Psoas muscle (tissue), 8 donors: Measurements from ENCODE around the gene EGF. TPM values are rescaled to one million over a fixed set of nuclear protein-coding genes. Genes with fewer than 3 reads are reported as not detected.

Experiments
- ATAC-seq, 4 donors: fragments of 200-7000 bp; cut with Tn5 transposase; one replicate each; pipeline ENCODE4 v1.9.1; 2020; ENCODE audit warnings: moderate library complexity in 3 of 4, mild to moderate bottlenecking in 2 of 4
- DNase-seq, 2 donors: peaks; one replicate each; pipeline ENCODE4 v3.0.0-alpha.2; 2020
- H3K27ac ChIP-seq: fragments of 200-600 bp; one replicate; pipeline ENCODE4 v1.8.0; 2022
- H3K27me3 ChIP-seq, 3 donors: fragments of 200-600 bp in 1 of 3; one replicate each; pipeline versions ENCODE4 v1.6.1 to v1.8.0; 2013 to 2022; ENCODE audit warnings: low read length in 2 of 3, mild to moderate bottlenecking in 2 of 3, moderate library complexity in 1 of 3; ENCODE audit not compliant: insufficient read depth in 3 of 3
- H3K36me3 ChIP-seq, 2 donors: fragments of 200-600 bp in 1 of 2; one replicate each; pipeline versions ENCODE4 v1.6.1 to v1.8.0; 2013 to 2022; ENCODE audit warnings: low read depth in 1 of 2, mild to moderate bottlenecking in 1 of 2, moderate library complexity in 1 of 2; ENCODE audit not compliant: insufficient read depth in 1 of 2
- H3K4me1 ChIP-seq: fragments of 200-600 bp; one replicate; pipeline ENCODE4 v1.8.0; 2022
- H3K4me3 ChIP-seq: fragments of 200-600 bp; one replicate; pipeline ENCODE4 v1.8.0; 2022; ENCODE audit warnings: mild to moderate bottlenecking
- H3K9me3 ChIP-seq: fragments of 200-600 bp; one replicate; pipeline ENCODE4 v1.8.0; 2022
- WGBS, 3 donors: extraction: QIAGEN DNeasy Blood & Tissue Kit; methylation state at CpG; one replicate each; pipeline versions ENCODE4 v1.1.6 to v1.1.7; 2013; 5-methylcytosine and 5-hydroxymethylcytosine counted together
- intact Hi-C, 2 donors: fragments of 100-400 bp; cut with DNase I; formaldehyde crosslinking; loops; one replicate each; pipeline versions ENCODE4 v1.11.0 to v1.14.2; 2022
- polyA plus RNA-seq, 3 donors: library from polyadenylated mRNA; stranded (reverse); fragments of 200-250 nt; gene quantifications; one replicate each; pipeline ENCODE4 v1.2.3, GENCODE V29; 2013
- total RNA-seq, 4 donors: library from RNA; stranded (reverse); fragmentation: NEBNext Ultra II Directional in 2 of 4; extraction: Animal tissue kit (Norgen Biotek cat#: 25700) in 2 of 4; gene quantifications; one replicate each; pipeline versions ENCODE4 v1.2.1 to v1.2.4, GENCODE V29; 2021 to 2023
- TF ChIP-seq, protein P1 (sequence below): fragments of 200-600 bp; IDR thresholded peaks from one replicate; pipeline ENCODE4 v1.8.0; 2022; ENCODE audit warnings: antibody characterized with exemption
- donor health status: healthy with polysubstance abuse.
- donor health status: DM: no; HTN: no; CAD: no; lungs with moderate emphysema.
- donor health status: Bipolar disorder and iron deficiency.
- donor health status: healthy.
- donor health status: DM: yes; HTN: yes; CAD: no.
- donor health status: DM: no; HTN: no; CAD: no.
- donor health status: DM: no; HTN: no; CAD: no.
- donor health status: DM: yes; HTN: yes; CAD: no.

EGF gene
- total and polyA plus RNA-seq, 7 donors: 2.5 to 92.4 (median 37.1) TPM

DNA sequence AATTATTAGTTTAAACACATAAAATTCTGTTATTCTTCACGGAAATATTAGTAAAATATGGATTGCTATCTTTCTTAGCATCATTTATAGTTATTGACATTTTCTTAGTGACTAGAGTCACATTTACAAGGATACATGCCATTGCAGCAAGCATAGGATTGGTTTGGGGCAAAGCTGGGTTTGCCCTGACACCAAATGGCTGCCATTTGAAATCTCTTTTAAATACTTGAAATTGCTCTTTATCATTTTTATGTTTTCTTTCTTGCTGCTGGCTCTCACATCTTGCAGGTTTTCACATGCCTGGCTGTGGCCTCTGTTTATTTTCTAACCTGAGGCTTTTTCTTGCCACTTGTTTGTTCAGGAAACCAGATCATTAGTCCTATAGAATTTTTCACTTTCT is 39.9 kb downstream of the EGF start:
- Histone ChIP-seq H3K27ac (no peak overlapping the region), H3K9me3 (no peaks in the 10 kb centered on the region), H3K36me3 (peaks cover 0 to 55% of the 10 kb centered on the region in 2 donors), H3K27me3 (no peaks in the 10 kb centered on the region), H3K4me3 (no peak overlapping the region), H3K4me1 (no peaks in the 10 kb centered on the region)
- intact Hi-C loops: no loop called here
- DNase-seq (no peak), ATAC-seq (no peak)
- TF ChIP-seq, protein P1, sequence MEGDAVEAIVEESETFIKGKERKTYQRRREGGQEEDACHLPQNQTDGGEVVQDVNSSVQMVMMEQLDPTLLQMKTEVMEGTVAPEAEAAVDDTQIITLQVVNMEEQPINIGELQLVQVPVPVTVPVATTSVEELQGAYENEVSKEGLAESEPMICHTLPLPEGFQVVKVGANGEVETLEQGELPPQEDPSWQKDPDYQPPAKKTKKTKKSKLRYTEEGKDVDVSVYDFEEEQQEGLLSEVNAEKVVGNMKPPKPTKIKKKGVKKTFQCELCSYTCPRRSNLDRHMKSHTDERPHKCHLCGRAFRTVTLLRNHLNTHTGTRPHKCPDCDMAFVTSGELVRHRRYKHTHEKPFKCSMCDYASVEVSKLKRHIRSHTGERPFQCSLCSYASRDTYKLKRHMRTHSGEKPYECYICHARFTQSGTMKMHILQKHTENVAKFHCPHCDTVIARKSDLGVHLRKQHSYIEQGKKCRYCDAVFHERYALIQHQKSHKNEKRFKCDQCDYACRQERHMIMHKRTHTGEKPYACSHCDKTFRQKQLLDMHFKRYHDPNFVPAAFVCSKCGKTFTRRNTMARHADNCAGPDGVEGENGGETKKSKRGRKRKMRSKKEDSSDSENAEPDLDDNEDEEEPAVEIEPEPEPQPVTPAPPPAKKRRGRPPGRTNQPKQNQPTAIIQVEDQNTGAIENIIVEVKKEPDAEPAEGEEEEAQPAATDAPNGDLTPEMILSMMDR: no peak
- WGBS, 3 donors: 77 to 94% (median 93%) methylated on average over 1 of the region's 1 CpG

DNA sequence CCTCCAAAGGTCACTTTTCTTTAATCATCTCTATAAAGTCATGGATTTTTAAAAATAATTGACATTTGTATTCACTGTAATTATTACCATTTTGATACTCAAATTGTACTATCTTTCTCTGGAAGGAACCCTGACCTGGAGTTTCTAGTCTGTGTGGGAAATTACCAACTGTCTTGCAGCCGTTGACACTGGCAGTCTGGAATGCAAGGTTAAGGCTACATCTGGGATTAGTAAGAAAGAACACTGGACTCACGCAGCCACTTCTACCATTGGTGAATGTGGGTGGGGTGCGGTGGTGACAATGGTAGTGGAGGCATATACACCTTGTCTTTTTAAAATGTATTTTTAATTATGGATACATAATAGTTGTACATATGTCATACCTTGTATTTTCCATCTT is 40.9 kb downstream of the EGF start:
- ATAC-seq: peak in 1 of 4 donors; percentile 29

DNA sequence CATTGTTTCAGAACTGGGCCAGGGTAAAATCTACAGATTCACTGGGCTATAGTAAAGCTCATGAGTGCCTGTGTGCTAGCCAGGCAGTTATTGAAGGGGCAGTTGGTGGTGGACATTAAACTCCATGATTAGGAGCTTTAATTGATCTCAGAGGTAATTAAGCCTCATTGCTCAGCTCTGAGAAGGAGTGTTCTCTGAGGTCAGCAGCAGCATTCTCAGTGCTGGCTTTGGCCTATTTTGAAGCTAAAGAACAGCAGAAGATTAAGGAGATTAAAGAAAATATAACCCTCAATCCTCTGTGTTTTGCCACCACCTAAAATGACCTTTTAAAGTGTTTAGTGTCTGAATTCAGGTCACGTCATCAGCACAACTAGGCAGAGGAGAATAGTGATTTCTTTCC is 42.5 kb downstream of the EGF start:
- Histone ChIP-seq H3K4me3 (no peak overlapping the region), H3K27me3 (no peaks in the 10 kb centered on the region), H3K4me1 (no peaks in the 10 kb centered on the region), H3K36me3 (peaks cover 0 to 40% of the 10 kb centered on the region in 2 donors), H3K27ac (no peak overlapping the region), H3K9me3 (no peaks in the 10 kb centered on the region)
- intact Hi-C loops: no loop called here
- ATAC-seq: no peak
- TF ChIP-seq, protein P1: no peak
- WGBS, 3 donors: 90 to 93% (median 91%) methylated on average over 1 of the region's 1 CpG
- no peak for DNase-seq

More for the DNA sequence above, 40.9 kb downstream of the EGF start:
- no peak for DNase-seq
- WGBS, 3 donors: 69 to 79% (median 78%) methylated on average over 3 of the region's 3 CpGs
- intact Hi-C loops: no loop called here
- TF ChIP-seq, protein P1: no peak
- Histone ChIP-seq H3K36me3 (peaks cover 0 to 45% of the 10 kb centered on the region in 2 donors), H3K27me3 (no peaks in the 10 kb centered on the region), H3K27ac (no peak overlapping the region), H3K9me3 (no peaks in the 10 kb centered on the region), H3K4me3 (no peak overlapping the region), H3K4me1 (no peaks in the 10 kb centered on the region)

DNA sequence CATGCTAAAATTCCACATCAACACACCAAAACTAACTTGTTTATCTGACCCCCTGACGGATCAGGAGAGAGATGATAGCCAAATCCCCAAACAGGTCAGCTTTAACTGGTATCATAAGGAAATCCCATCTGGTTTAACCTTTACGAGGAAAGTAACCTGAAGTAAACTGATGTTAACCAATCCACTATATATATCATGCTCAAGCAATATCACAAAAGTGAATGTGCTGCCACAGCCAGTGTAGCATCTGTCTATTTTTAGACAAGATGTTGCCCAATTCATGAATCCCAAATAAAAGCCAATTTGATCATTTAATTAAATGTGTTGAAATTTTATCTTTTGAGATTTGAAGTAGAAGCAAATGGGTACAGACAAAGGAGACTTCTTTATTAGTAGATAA is 44.5 kb downstream of the EGF start:
- Histone ChIP-seq H3K4me1 (no peaks in the 10 kb centered on the region), H3K36me3 (peaks cover 0 to 55% of the 10 kb centered on the region in 2 donors), H3K27me3 (no peaks in the 10 kb centered on the region), H3K4me3 (no peak overlapping the region), H3K27ac (peak overlapping the region; percentile 31), H3K9me3 (no peaks in the 10 kb centered on the region)
- TF ChIP-seq, protein P1: no peak
- 66 to 88% (median 74%) methylated on average over 2 of the region's 2 CpGs for WGBS, 3 donors
- DNase-seq (no peak), ATAC-seq (peak in 3 of 4 donors; percentile 47 to 76 (median 72))
- intact Hi-C loops: no loop called here

DNA sequence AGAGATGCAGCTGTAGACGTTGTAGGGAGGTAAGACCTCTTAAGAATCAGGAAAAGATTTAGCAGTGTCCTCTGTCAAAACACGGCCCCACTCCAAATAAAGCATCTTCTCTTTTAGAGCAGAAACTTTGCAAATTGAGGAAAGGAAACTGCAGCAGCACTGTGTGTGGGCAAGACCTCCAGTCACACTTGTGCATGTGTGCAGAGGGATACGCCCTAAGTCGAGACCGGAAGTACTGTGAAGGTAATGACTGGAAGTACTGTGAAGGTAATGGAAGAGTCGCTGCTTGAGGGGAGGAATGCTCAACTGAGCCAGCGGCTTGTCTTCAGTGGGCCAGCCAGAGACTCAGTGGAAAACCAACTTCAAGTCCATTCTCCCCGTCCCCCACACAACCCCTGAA is 46.5 kb downstream of the EGF start:
- no peak overlapping the region for H3K27ac ChIP-seq
- peaks cover 0 to 60% of the 10 kb centered on the region in 2 donors for H3K36me3 ChIP-seq
- TF ChIP-seq, protein P1: no peak
- ATAC-seq (no peak), DNase-seq (no peak)
- H3K4me3 ChIP-seq: no peak overlapping the region
- WGBS, 3 donors: 87 to 92% (median 91%) methylated on average over 8 of the region's 8 CpGs
- H3K9me3 ChIP-seq: no peaks in the 10 kb centered on the region
- H3K27me3 ChIP-seq: no peaks in the 10 kb centered on the region
- H3K4me1 ChIP-seq: no peaks in the 10 kb centered on the region
- intact Hi-C loops: no loop called here
